NK-92 (cell line): ENCODE measurements around the gene FAM184B.

Experiments
- DNase-seq: peaks from one replicate; lab custom pipeline; 2025; ENCODE audit not compliant: unreplicated experiment; lab: John Stamatoyannopoulos, UW

FAM184B gene

GRCh38 chr4:17781300-17782287 is at the start of gene FAM184B:
TSS of gene FAM184B (minus strand) at chr4:17781621. CDS start at chr4:17781299, 322 bp downstream.
- DNase-seq: no peak

- DNase-seq: no peak
These were observed 42.6 kb upstream of the FAM184B start for GRCh38 chr4:17823871-17824669.

- DNase-seq: no peak
These were observed 35.6 kb upstream of the FAM184B start for GRCh38 chr4:17817027-17817426.

- no peak for DNase-seq
These were observed 34.7 kb upstream of the FAM184B start for GRCh38 chr4:17816142-17816541.

GRCh38 chr4:17814140-17814539 is 32.7 kb upstream of the FAM184B start:
- no peak for DNase-seq

GRCh38 chr4:17812801-17813200 is 31.4 kb upstream of the FAM184B start:
- DNase-seq: no peak

GRCh38 chr4:17812125-17812524 is 30.7 kb upstream of the FAM184B start:
- DNase-seq: no peak

- DNase-seq: no peak
These were observed 29.7 kb upstream of the FAM184B start for GRCh38 chr4:17811078-17811603.

GRCh38 chr4:17810260-17811077 is 29.0 kb upstream of the FAM184B start, which contains the start of the genes DCAF16 and NCAPG:
TSS of gene DCAF16 (minus strand) at chr4:17810757. CDS start at chr4:17804141, 6,616 bp downstream.
TSS of gene NCAPG (plus strand) at chr4:17810979. CDS start at chr4:17811078, 99 bp downstream.
- DNase-seq: peak; percentile 95

GRCh38 chr4:17809667-17810066 is 28.2 kb upstream of the FAM184B start:
- DNase-seq: no peak

GRCh38 chr4:17807446-17807845 is 26.0 kb upstream of the FAM184B start:
- no peak for DNase-seq

- DNase-seq: no peak
These were observed 24.2 kb upstream of the FAM184B start for GRCh38 chr4:17805580-17806155.

- no peak for DNase-seq
These were observed 16.4 kb upstream of the FAM184B start for GRCh38 chr4:17797808-17798207.

GRCh38 chr4:17794730-17795129 is 13.3 kb upstream of the FAM184B start:
- DNase-seq: no peak

GRCh38 chr4:17788956-17789355 is 7.5 kb upstream of the FAM184B start:
- DNase-seq: no peak

GRCh38 chr4:17787315-17787714 is 5.9 kb upstream of the FAM184B start:
- no peak for DNase-seq

- DNase-seq: no peak
These were observed 5.1 kb upstream of the FAM184B start for GRCh38 chr4:17786567-17786966.

- no peak for DNase-seq
These were observed 4.4 kb upstream of the FAM184B start for GRCh38 chr4:17785858-17786257.

GRCh38 chr4:17780501-17781299 is 721 bp downstream of the FAM184B start:
- DNase-seq: no peak
